Naive thymus-derived CD4-positive, alpha-beta T cell (primary cell): ENCODE data around the gene DNAH8. TPM values are rescaled to one million over a fixed set of nuclear protein-coding genes. Genes with fewer than 3 reads are reported as not detected.

Experiments
- ATAC-seq: fragments of 150-1000 bp; cut with Tn5 transposase; 2 replicates; pipeline ENCODE4 v1.10.0; 2021; ENCODE audit warnings: mild to moderate bottlenecking, moderate library complexity
- CTCF ChIA-PET: fragments of 350-600 bp; sonication (Branson Sonifier 250); formaldehyde crosslinking; loops from one replicate; lab custom pipeline; 2021; ENCODE audit warnings: antibody characterized with exemption; lab: Charles Lee
- POLR2A ChIA-PET: fragments of 350-600 bp; sonication (Branson Sonifier 250); formaldehyde crosslinking; loops from one replicate; lab custom pipeline; 2021; ENCODE audit warnings: antibody characterized with exemption, inconsistent platforms; lab: Charles Lee
- DNase-seq, 9 donors: peaks; one replicate each; pipeline versions ENCODE4 v3.0.0 to v3.0.0-alpha.2; 2020 to 2022; ENCODE audit warnings: mixed read lengths in 1 of 9
- H3K27ac ChIP-seq: one replicate; pipeline ENCODE4 v1.7.0; 2013; ENCODE audit warnings: mild to moderate bottlenecking, low read depth, low read length, moderate library complexity
- H3K27me3 ChIP-seq, 2 donors: one replicate each; pipeline ENCODE4 v1.7.0; 2013; ENCODE audit warnings: low read length in 2 of 2, mild to moderate bottlenecking in 2 of 2, moderate library complexity in 2 of 2; ENCODE audit not compliant: control insufficient read depth in 2 of 2, insufficient read depth in 2 of 2
- H3K36me3 ChIP-seq, 3 experiments: 1 replicate in 2 of 3; 2 replicates in 1 of 3; pipeline ENCODE4 v1.7.0; 2013; ENCODE audit warnings: low read length in 3 of 3, mild to moderate bottlenecking in 3 of 3, moderate library complexity in 1 of 3; ENCODE audit not compliant: insufficient read depth in 3 of 3, control insufficient read depth in 2 of 3
- H3K4me1 ChIP-seq, 2 donors: one replicate each; pipeline ENCODE4 v1.7.0; 2013; ENCODE audit warnings: low read length in 2 of 2, mild to moderate bottlenecking in 2 of 2, moderate library complexity in 1 of 2; ENCODE audit not compliant: control insufficient read depth in 2 of 2, insufficient read depth in 2 of 2
- H3K4me3 ChIP-seq: 2 replicates; pipeline ENCODE4 v1.7.0; 2013; ENCODE audit warnings: mild to moderate bottlenecking, low read length
- H3K9me3 ChIP-seq, 3 experiments: 1 replicate in 2 of 3; 2 replicates in 1 of 3; pipeline ENCODE4 v1.7.0; 2013; ENCODE audit warnings: low read length in 3 of 3; ENCODE audit not compliant: control insufficient read depth in 2 of 3
- H3K27ac Mint-ChIP-seq, 9 donors: one replicate each; pipeline ENCODE4 v1.8.0; 2020 to 2022; ENCODE audit warnings: mixed read lengths in 9 of 9, mild to moderate bottlenecking in 8 of 9, moderate library complexity in 5 of 9, inconsistent platforms in 2 of 9
- H3K27me3 Mint-ChIP-seq, 5 donors: one replicate each; pipeline ENCODE4 v1.8.0; 2021 to 2022; ENCODE audit warnings: mixed read lengths in 5 of 5, mild to moderate bottlenecking in 1 of 5
- H3K36me3 Mint-ChIP-seq, 5 donors: one replicate each; pipeline ENCODE4 v1.8.0; 2020 to 2022; ENCODE audit warnings: mixed read lengths in 5 of 5, mild to moderate bottlenecking in 3 of 5, inconsistent platforms in 1 of 5
- H3K4me1 Mint-ChIP-seq, 7 donors: one replicate each; pipeline ENCODE4 v1.8.0; 2020 to 2022; ENCODE audit warnings: mixed read lengths in 7 of 7, mild to moderate bottlenecking in 3 of 7, inconsistent platforms in 1 of 7
- H3K4me3 Mint-ChIP-seq, 10 donors: one replicate each; pipeline ENCODE4 v1.8.0; 2020 to 2022; ENCODE audit warnings: mild to moderate bottlenecking in 10 of 10, mixed read lengths in 10 of 10, moderate library complexity in 6 of 10, inconsistent platforms in 2 of 10
- H3K9me3 Mint-ChIP-seq, 11 donors: one replicate each; pipeline ENCODE4 v1.8.0; 2020 to 2022; ENCODE audit warnings: mixed read lengths in 11 of 11, mild to moderate bottlenecking in 4 of 11, inconsistent platforms in 1 of 11, moderate library complexity in 1 of 11
- intact Hi-C, 2 donors: fragments of 100-400 bp; cut with micrococcal nuclease; formaldehyde crosslinking; loops; one replicate each; pipeline ENCODE4 v1.15.1; 2023
- polyA plus RNA-seq, 2 donors: library from polyadenylated mRNA; unstranded; fragments of 300-500 nt; fragmentation: Illumina TruSeq; gene quantifications; one replicate each; pipeline ENCODE4 v1.2.3, GENCODE V29; 2021
- total RNA-seq, 6 experiments: library from RNA in 5 of 6; stranded (reverse) in 5 of 6; gene quantifications; 1 replicate in 5 of 6; 2 replicates in 1 of 6; pipeline ENCODE4 v1.2.3 and lab custom pipeline; 2021 to 2026

DNAH8 gene
- total and polyA plus RNA-seq, 7 experiments from 2014 or later: 0.02 to 0.15 (median 0.05) TPM; not detected in 2

DNA sequence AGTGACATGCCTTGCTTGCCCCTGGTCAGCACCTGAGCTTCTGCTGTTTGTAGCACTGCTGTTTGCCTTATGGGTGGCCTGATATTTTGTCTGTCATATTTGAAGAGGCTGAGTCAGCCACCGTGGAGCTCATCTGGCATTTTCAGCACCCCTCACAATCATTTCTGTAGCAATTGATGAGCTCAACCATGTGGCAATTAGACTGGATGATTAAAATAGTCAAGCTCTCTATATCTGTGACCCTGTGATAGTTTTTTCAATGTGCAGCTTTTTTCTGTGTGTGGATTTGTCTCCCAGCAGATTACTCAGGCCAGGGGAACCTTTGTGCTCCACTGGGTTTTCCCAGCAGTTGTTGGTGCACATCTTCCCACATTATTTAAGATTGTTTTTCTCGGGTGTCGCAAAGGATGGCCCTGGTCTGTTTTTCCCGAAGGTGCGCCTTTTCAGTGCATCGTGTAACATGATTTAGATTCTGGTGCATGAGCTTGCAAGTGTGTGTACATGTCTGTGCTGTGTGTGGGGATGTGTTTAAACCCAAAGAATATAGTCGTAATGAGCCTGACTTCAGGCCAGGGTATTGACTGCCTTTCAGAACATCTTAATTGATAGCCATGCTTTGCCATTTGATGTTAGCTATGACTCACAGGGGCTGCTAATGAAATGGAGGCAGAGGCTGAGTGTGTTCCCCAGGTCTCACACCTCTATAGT lies 301.9 kb downstream of the DNAH8 start:
- Histone ChIP-seq H3K9me3 (no peaks in the 10 kb centered on the region), H3K27ac (no peak overlapping the region), H3K27me3 (no peaks in the 10 kb centered on the region), H3K36me3 (no peaks in the 10 kb centered on the region), H3K4me1 (no peaks in the 10 kb centered on the region), H3K4me3 (no peak overlapping the region)
- ChIA-PET POLR2A (no interaction called here), CTCF (no interaction called here)
- Mint-ChIP-seq H3K27ac (no peak overlapping the region), H3K27me3 (peaks cover 14 to 22% (median 19%) of the 10 kb centered on the region in 5 donors), H3K4me3 (no peak overlapping the region), H3K4me1 (peaks cover 0 to 2% (median 0%) of the 10 kb centered on the region in 7 donors), H3K9me3 (peaks cover 0 to 3% (median 0%) of the 10 kb centered on the region in 11 donors), H3K36me3 (no peaks in the 10 kb centered on the region)
- intact Hi-C loops: no loop called here
- no peak for DNase-seq
- no peak for ATAC-seq

DNA sequence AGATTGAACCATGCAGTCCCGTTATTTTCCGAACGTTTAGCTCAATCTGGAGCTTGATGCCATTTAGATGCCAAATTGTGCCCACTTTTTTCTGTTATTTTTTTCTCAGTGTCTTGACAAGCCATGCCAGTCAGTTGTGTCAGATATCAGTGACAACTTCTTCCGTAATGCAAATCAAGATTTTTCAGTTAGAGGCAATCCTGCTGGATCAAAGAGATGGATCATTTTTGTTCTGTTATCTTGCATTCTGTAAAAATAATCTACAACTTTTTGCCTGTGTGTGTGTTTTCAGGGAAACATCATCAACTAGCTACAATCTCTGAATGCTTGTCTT lies 302.4 kb downstream of the DNAH8 start:
- ATAC-seq (no peak), DNase-seq (no peak)
- Mint-ChIP-seq H3K27ac (no peak overlapping the region), H3K27me3 (peaks cover 14 to 21% (median 16%) of the 10 kb centered on the region in 5 donors), H3K4me1 (peaks cover 0 to 2% (median 0%) of the 10 kb centered on the region in 7 donors), H3K36me3 (no peaks in the 10 kb centered on the region), H3K9me3 (peaks cover 0 to 3% (median 0%) of the 10 kb centered on the region in 11 donors), H3K4me3 (no peak overlapping the region)
- Histone ChIP-seq H3K4me1 (no peaks in the 10 kb centered on the region), H3K27me3 (no peaks in the 10 kb centered on the region), H3K36me3 (no peaks in the 10 kb centered on the region), H3K9me3 (no peaks in the 10 kb centered on the region), H3K4me3 (no peak overlapping the region), H3K27ac (no peak overlapping the region)
- POLR2A ChIA-PET: no interaction called here
- intact Hi-C loops: no loop called here
- CTCF ChIA-PET: no interaction called here

DNA sequence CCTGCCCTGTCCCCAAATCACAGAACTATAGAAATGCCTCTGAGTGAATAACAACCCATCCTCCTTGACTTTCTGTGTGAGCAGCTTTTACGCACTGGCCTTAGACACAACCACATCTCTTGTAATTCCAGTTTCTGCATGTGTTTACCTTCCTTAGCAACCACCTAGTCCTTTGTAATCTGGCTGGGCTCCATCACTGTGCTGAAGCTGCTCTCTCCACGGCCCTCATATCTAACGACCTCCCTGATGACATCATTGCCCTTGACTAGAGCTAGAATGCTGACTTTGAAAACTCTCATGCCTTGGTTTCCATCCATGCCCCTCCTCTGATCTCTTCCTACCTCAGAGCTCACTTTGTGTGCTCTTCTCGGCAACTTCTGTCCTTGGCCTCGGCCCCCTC lies 303.0 kb downstream of the DNAH8 start:
- ChIA-PET CTCF (no interaction called here), POLR2A (no interaction called here)

DNA sequence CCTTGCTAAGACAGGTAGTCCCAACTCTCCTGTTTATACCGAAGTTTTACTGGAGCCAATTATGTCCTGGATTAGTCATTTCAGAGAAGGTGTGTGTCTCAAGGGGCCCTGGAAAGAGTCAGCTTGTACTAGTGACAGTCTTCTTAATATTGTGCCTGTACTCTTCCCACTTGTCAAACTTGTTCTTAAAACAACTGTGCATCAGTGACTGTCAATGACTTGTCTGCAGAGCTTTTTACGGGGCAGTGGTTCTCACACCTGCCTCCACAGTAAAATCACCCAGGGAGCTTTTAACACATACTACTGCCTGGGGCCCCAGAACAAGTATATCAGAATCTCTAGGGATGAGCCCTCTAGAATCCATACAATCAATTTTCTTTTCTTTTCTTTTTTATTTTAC lies 305.0 kb downstream of the DNAH8 start:
- ChIA-PET CTCF (no interaction called here), POLR2A (no interaction called here)
- H3K9me3 ChIP-seq: no peaks in the 10 kb centered on the region
- H3K27ac Mint-ChIP-seq: no peak overlapping the region
- H3K36me3 ChIP-seq: no peaks in the 10 kb centered on the region
- H3K9me3 Mint-ChIP-seq: peaks cover 0 to 2% (median 0%) of the 10 kb centered on the region in 11 donors
- intact Hi-C loops: no loop called here
- ATAC-seq: no peak
- peaks cover 0 to 9% (median 5%) of the 10 kb centered on the region in 5 donors for H3K27me3 Mint-ChIP-seq
- no peaks in the 10 kb centered on the region for H3K4me1 ChIP-seq
- H3K36me3 Mint-ChIP-seq: no peaks in the 10 kb centered on the region
- peaks cover 0 to 2% (median 0%) of the 10 kb centered on the region in 7 donors for H3K4me1 Mint-ChIP-seq
- no peak overlapping the region for H3K27ac ChIP-seq
- H3K4me3 Mint-ChIP-seq: no peak overlapping the region
- no peak overlapping the region for H3K4me3 ChIP-seq
- no peaks in the 10 kb centered on the region for H3K27me3 ChIP-seq
- DNase-seq: no peak

More for the DNA sequence above, 303.0 kb downstream of the DNAH8 start:
- H3K4me3 Mint-ChIP-seq: no peak overlapping the region
- peaks cover 0 to 2% (median 0%) of the 10 kb centered on the region in 7 donors for H3K4me1 Mint-ChIP-seq
- H3K9me3 Mint-ChIP-seq: peaks cover 0 to 3% (median 0%) of the 10 kb centered on the region in 11 donors
- ATAC-seq (no peak), DNase-seq (no peak)
- no peak overlapping the region for H3K4me3 ChIP-seq
- H3K9me3 ChIP-seq: no peaks in the 10 kb centered on the region
- H3K36me3 Mint-ChIP-seq: no peaks in the 10 kb centered on the region
- H3K4me1 ChIP-seq: no peaks in the 10 kb centered on the region
- H3K27me3 ChIP-seq: no peaks in the 10 kb centered on the region
- intact Hi-C loops: no loop called here
- H3K27me3 Mint-ChIP-seq: peaks cover 14 to 17% (median 15%) of the 10 kb centered on the region in 5 donors
- no peak overlapping the region for H3K27ac Mint-ChIP-seq
- no peaks in the 10 kb centered on the region for H3K36me3 ChIP-seq
- no peak overlapping the region for H3K27ac ChIP-seq

DNA sequence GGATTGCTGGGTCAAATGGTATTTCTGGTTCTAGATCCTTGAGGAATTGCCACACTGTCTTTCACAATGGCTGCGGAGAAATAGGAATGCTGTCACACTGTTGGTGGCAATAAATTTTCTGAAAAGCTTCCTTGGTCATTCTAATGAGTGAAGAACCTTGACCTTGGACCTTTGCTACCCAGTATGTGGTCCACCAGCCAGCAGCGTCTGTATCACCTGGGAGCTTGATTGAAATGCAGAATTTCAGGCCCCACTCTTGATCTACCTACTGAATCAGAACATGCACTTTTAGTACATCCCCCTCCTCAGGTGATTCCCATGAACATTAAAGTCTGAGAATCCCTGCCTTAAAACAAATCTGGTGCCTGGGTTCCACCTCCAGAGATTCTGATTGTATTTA lies 305.9 kb downstream of the DNAH8 start:
- ChIA-PET CTCF (no interaction called here), POLR2A (no interaction called here)
- Histone ChIP-seq H3K4me3 (no peak overlapping the region), H3K4me1 (no peaks in the 10 kb centered on the region), H3K27ac (no peak overlapping the region), H3K36me3 (no peaks in the 10 kb centered on the region), H3K27me3 (no peaks in the 10 kb centered on the region), H3K9me3 (no peaks in the 10 kb centered on the region)
- H3K9me3 Mint-ChIP-seq: no peaks in the 10 kb centered on the region
- H3K27ac Mint-ChIP-seq: no peak overlapping the region
- ATAC-seq (no peak), DNase-seq (no peak)
- intact Hi-C loops: no loop called here
- no peaks in the 10 kb centered on the region for H3K36me3 Mint-ChIP-seq
- H3K4me1 Mint-ChIP-seq: no peaks in the 10 kb centered on the region
- H3K4me3 Mint-ChIP-seq: no peak overlapping the region
- peaks cover 0 to 13% (median 6%) of the 10 kb centered on the region in 5 donors for H3K27me3 Mint-ChIP-seq

DNA sequence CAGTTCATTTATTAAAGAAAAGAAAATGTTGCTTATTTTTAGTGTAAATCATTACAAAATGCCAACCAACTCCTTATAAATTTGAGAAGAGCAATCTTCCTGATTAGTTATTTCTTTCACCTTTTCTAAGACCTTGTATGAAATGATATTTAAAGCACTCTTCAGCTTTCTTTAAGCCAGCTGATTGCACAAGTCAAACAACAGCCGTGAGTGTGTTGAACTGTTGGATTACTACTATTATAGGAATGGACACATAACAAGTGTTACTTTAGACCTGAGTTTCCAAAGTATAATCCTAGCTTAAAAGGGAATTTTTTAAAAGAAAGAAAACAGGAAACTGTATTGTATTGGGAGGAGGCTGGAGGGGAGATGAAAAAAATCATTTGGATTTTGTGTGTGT lies 306.7 kb downstream of the DNAH8 start:
- CTCF ChIA-PET: no interaction called here
- intact Hi-C loops: no loop called here
- Mint-ChIP-seq H3K9me3 (no peaks in the 10 kb centered on the region), H3K4me3 (no peak overlapping the region), H3K4me1 (no peaks in the 10 kb centered on the region), H3K27me3 (peaks cover 2 to 21% (median 9%) of the 10 kb centered on the region in 5 donors), H3K27ac (no peak overlapping the region), H3K36me3 (no peaks in the 10 kb centered on the region)
- POLR2A ChIA-PET: no interaction called here
- no peak overlapping the region for H3K27ac ChIP-seq
- ATAC-seq: no peak
- no peak for DNase-seq
- H3K4me1 ChIP-seq: no peaks in the 10 kb centered on the region
- H3K27me3 ChIP-seq: no peaks in the 10 kb centered on the region
- no peaks in the 10 kb centered on the region for H3K36me3 ChIP-seq
- H3K4me3 ChIP-seq: no peak overlapping the region
- no peaks in the 10 kb centered on the region for H3K9me3 ChIP-seq

DNA sequence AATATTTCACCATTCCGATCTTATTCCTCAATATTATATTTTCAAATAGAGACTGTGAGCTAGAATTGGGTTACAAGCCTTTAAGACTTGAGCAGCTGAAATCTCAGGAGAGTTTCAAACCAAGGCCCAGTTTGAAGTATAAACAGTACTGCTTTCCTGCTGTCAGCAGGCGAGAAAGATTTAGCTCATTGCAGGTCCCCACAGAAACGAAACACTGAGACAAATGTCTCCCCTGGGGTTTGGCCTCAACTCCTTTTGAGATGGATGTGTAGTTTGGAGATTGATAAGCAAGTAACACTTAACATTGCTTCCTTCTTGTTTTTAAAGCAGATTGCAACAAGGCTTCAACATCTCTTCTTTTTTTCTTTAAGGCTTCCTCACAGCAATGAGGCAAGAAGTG lies 311.1 kb downstream of the DNAH8 start:
- Histone ChIP-seq H3K9me3 (no peaks in the 10 kb centered on the region), H3K4me3 (no peak overlapping the region), H3K4me1 (no peaks in the 10 kb centered on the region), H3K27ac (no peak overlapping the region), H3K36me3 (no peaks in the 10 kb centered on the region), H3K27me3 (no peaks in the 10 kb centered on the region)
- H3K27ac Mint-ChIP-seq: no peak overlapping the region
- H3K4me1 Mint-ChIP-seq: no peaks in the 10 kb centered on the region
- DNase-seq (no peak), ATAC-seq (no peak)
- CTCF ChIA-PET: interaction anchor here (1.0 to 1.2 kb wide), 2 partner anchors 9 to 154 kb away, joined by 3 read pairs; no protein-coding TSS in a partner anchor
- peaks cover 20 to 38% (median 22%) of the 10 kb centered on the region in 5 donors for H3K27me3 Mint-ChIP-seq
- POLR2A ChIA-PET: no interaction called here
- H3K36me3 Mint-ChIP-seq: no peaks in the 10 kb centered on the region
- H3K4me3 Mint-ChIP-seq: no peak overlapping the region
- intact Hi-C loops: no loop called here
- no peaks in the 10 kb centered on the region for H3K9me3 Mint-ChIP-seq
